Fibroblast of lung (primary cell): ENCODE data around the gene CCR1.

ENCODE experiments used
- EZH2 ChIP-seq: IDR thresholded peaks from 2 replicates; pipeline ENCODE4 v1.5.1; 2012; ENCODE audit warnings: low read length, control low read depth, mild to moderate bottlenecking; ENCODE audit errors: missing control alignments
- TF ChIP-seq, protein P1 (sequence below), 2 donors: IDR thresholded peaks in 1 of 2; conservative IDR thresholded peaks in 1 of 2; 1 replicate in 1 of 2; 2 replicates in 1 of 2; pipeline ENCODE4 v1.5.1; 2011 to 2012; ENCODE audit warnings: low read length in 2 of 2, control low read depth in 1 of 2, inconsistent platforms in 1 of 2, low read depth in 1 of 2, mild to moderate bottlenecking in 1 of 2

DNA sequence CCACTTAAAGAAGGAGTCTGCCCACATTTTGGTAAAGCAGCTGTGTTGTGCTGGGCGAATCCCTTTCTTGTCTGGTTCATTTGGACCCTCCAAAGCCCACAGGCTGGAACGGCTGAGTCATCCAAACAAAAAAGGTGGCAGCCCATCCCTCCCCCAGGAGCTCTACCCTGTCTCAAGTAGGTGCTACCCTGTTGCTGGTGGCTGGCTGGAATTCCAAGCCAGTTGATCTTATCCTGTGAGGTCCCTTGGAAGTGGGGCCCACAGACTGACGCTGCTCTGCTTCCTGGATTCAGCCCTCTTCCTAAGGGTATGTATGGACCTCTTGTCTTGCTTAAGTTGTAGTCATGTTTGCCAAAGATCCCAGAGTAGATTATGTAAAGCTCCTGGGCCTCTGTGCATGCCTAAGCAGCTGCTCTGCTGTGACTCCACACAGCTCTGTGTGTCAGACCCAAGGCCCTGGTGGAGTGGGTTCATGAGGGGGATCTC, 44.5 kb downstream of the CCR1 start:
- TF ChIP-seq, protein P1, sequence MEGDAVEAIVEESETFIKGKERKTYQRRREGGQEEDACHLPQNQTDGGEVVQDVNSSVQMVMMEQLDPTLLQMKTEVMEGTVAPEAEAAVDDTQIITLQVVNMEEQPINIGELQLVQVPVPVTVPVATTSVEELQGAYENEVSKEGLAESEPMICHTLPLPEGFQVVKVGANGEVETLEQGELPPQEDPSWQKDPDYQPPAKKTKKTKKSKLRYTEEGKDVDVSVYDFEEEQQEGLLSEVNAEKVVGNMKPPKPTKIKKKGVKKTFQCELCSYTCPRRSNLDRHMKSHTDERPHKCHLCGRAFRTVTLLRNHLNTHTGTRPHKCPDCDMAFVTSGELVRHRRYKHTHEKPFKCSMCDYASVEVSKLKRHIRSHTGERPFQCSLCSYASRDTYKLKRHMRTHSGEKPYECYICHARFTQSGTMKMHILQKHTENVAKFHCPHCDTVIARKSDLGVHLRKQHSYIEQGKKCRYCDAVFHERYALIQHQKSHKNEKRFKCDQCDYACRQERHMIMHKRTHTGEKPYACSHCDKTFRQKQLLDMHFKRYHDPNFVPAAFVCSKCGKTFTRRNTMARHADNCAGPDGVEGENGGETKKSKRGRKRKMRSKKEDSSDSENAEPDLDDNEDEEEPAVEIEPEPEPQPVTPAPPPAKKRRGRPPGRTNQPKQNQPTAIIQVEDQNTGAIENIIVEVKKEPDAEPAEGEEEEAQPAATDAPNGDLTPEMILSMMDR (conservative IDR thresholded peaks at IDR 0.05 in 1 of 2, IDR thresholded peaks at IDR 0.05 in 1 of 2; ENCODE audit: low read depth in 1 of 2, low read length in 2 of 2) = no peak
- no peak for TF ChIP-seq EZH2
